ENCODE measurements around the gene VPS35L. TPM values are rescaled to one million over a fixed set of nuclear protein-coding genes. Genes with fewer than 3 reads are reported as not detected.

VPS35L gene
- total and polyA plus RNA-seq, 10 of the 15 experiments (the other 5 are each of a cell fraction or from before 2014, with no cell fraction given): 14.9 to 44.1 (median 26.3) TPM

GRCh38 chr16:19666477-19666876 is 111.0 kb downstream of the VPS35L start:
- RAD21 ChIA-PET (ENCODE audit: unreplicated experiment): no interaction called here
- Histone ChIP-seq H3K27me3 (replicated peaks in 1 of 2; ENCODE audit: control insufficient read depth in 2 of 2, insufficient read depth in 2 of 2, low read length in 1 of 2) (no peaks in the 10 kb centered on the region), H3K4me2 (ENCODE audit: control insufficient read depth, insufficient read depth) (no peak overlapping the region), H2AFZ (ENCODE audit: control insufficient read depth, low read depth, low read length) (no peak overlapping the region), H3K9ac (ENCODE audit: control insufficient read depth, insufficient read depth, low read length) (no peak overlapping the region), H3K4me3 (no peak overlapping the region), H3K4me1 (ENCODE audit: control insufficient read depth, insufficient read depth, low read length) (no peaks in the 10 kb centered on the region), H3K27ac (ENCODE audit: control insufficient read depth, insufficient read depth) (no peak overlapping the region), H4K20me1 (ENCODE audit: control insufficient read depth, insufficient read depth) (no peaks in the 10 kb centered on the region), H3K36me3 (ENCODE audit: control insufficient read depth in 2 of 2, insufficient read depth in 2 of 2, low read length in 1 of 2) (0 out of 4 replicates have a peak, but pooled peaks cover 0 to 4% of the 10 kb centered on the region in 2 experiments), H3K9me3 (replicated peaks; ENCODE audit: control insufficient read depth, insufficient read depth, low read length) (no peaks in the 10 kb centered on the region), H3K79me2 (ENCODE audit: control insufficient read depth, insufficient read depth, low read length) (no peaks in the 10 kb centered on the region)
- no peak for TF ChIP-seq TCF3 (IDR thresholded peaks at IDR 0.05; ENCODE audit: borderline replicate concordance, insufficient read depth, low read depth, low read length)
- no peak for TF ChIP-seq E2F4 (IDR thresholded peaks at IDR 0.05; ENCODE audit: low read depth, low read length)
- no peak for TF ChIP-seq PAX5 (IDR thresholded peaks at IDR 0.05; ENCODE audit: borderline replicate concordance, low read depth, low read length)
- TF ChIP-seq IRF4 (IDR thresholded peaks at IDR 0.05; ENCODE audit: low read depth, low read length): no peak
- no peak for TF ChIP-seq BCL3 (IDR thresholded peaks at IDR 0.05; ENCODE audit: borderline replicate concordance, insufficient read depth, low read depth, low read length, poor library complexity, severe bottlenecking)
- no peak for TF ChIP-seq HDAC6 (IDR thresholded peaks at IDR 0.05; ENCODE audit: unreplicated experiment)
- no peak for TF ChIP-seq BACH1 (IDR thresholded peaks at IDR 0.05; ENCODE audit: borderline replicate concordance)
- no peak for TF ChIP-seq MEF2A (IDR thresholded peaks at IDR 0.05; ENCODE audit: insufficient read depth, low read depth, low read length)
- no peak for TF ChIP-seq CHD4 (IDR thresholded peaks at IDR 0.05)
- SMC1A ChIA-PET (ENCODE audit: uncharacterized antibody, unreplicated experiment): no interaction called here
- 100% methylated on average over 3 of the region's 3 CpGs for WGBS (ENCODE audit: insufficient coverage, insufficient replicate concordance, low lambda C conversion rate, missing lambda C conversion rate)
- POLR2A ChIA-PET: no interaction called here
- intact Hi-C loops (cut with micrococcal nuclease; ENCODE audit: unreplicated experiment) (no loop called here), in situ Hi-C loops (cut with MboI) (no loop called here)
- CTCF ChIA-PET: no interaction called here
- no TSS peak for BruUV-seq (replicated peaks)
- FAIRE-seq (no peak), ATAC-seq (no peak), DNase-seq (ENCODE audit: low read depth, low spot score) (no peak)
